DMS53 (cell line): ENCODE results near the gene USP10.
A peak's percentile ranks its signal among the peaks of the same experiment; 100 is the strongest.
"Not testable (repeated sequence)": the region's sequence is repeated elsewhere in the genome, so short reads cannot be mapped to it uniquely, and the experiment has no call there.

Experiments used
- DNase-seq: peaks from one replicate; lab custom pipeline; 2025; lab: John Stamatoyannopoulos, UW

USP10 gene

GRCh38 chr16:84728853-84729424, 29.1 kb downstream of the USP10 start:
- no peak for DNase-seq

- DNase-seq: peak; percentile 54
Observed at GRCh38 chr16:84729716-84730320, 30.0 kb downstream of the USP10 start.

GRCh38 chr16:84730406-84731106, 30.8 kb downstream of the USP10 start:
- peak; percentile 87 for DNase-seq

GRCh38 chr16:84732332-84732673, 32.5 kb downstream of the USP10 start:
- not testable (repeated sequence) for DNase-seq

GRCh38 chr16:84732674-84733352, 33.0 kb downstream of the USP10 start:
- peak; percentile 61 for DNase-seq

- DNase-seq: peak; percentile 75
Observed at GRCh38 chr16:84735849-84736586, 36.2 kb downstream of the USP10 start.

GRCh38 chr16:84737192-84738011, 37.6 kb downstream of the USP10 start:
- peak; percentile 94 for DNase-seq

- DNase-seq: peak; percentile 88
Observed at GRCh38 chr16:84738255-84739038, 38.6 kb downstream of the USP10 start.

GRCh38 chr16:84739349-84740124, 39.7 kb downstream of the USP10 start:
- DNase-seq: no peak

GRCh38 chr16:84740596-84741116, 40.9 kb downstream of the USP10 start:
- no peak for DNase-seq

- DNase-seq: peak; percentile 17
Observed at GRCh38 chr16:84741340-84741830, 41.6 kb downstream of the USP10 start.

- DNase-seq: no peak
Observed at GRCh38 chr16:84742641-84743092, 42.9 kb downstream of the USP10 start.

- DNase-seq: no peak
Observed at GRCh38 chr16:84746231-84746630, 46.4 kb downstream of the USP10 start.

- peak; percentile 9 for DNase-seq
Observed at GRCh38 chr16:84746875-84747274, 47.1 kb downstream of the USP10 start.

GRCh38 chr16:84748247-84748646, 48.4 kb downstream of the USP10 start:
- DNase-seq: not testable (repeated sequence)

- no peak for DNase-seq
Observed at GRCh38 chr16:84749072-84749471, 49.3 kb downstream of the USP10 start.

GRCh38 chr16:84749815-84750214, 50.0 kb downstream of the USP10 start:
- no peak for DNase-seq

GRCh38 chr16:84750575-84750974, 50.8 kb downstream of the USP10 start:
- no peak for DNase-seq

- DNase-seq: no peak
Observed at GRCh38 chr16:84751241-84751640, 51.4 kb downstream of the USP10 start.
